GM23248 (cell line): Measurements from ENCODE around the gene FKBP8. TPM values are rescaled to one million over a fixed set of nuclear protein-coding genes. Genes with fewer than 3 reads are reported as not detected.
"Not testable (repeated sequence)": the region's sequence is repeated elsewhere in the genome, so short reads cannot be mapped to it uniquely, and the experiment has no call there.

Source experiments
- DNase-seq: peaks from one replicate; pipeline ENCODE4 v3.0.0-alpha.2; 2015
- H2AFZ ChIP-seq: fragments of 200-600 bp; sonication (generic); 2 replicates; pipeline ENCODE4 v1.6.1; 2016; ENCODE audit warnings: antibody characterized with exemption
- H3F3A ChIP-seq: fragments of 200-600 bp; sonication (generic); 2 replicates; pipeline ENCODE4 v1.6.1; 2016; ENCODE audit warnings: mild to moderate bottlenecking, antibody characterized with exemption, mixed run types; ENCODE audit not compliant: insufficient read depth
- H3K27ac ChIP-seq: fragments of 200-600 bp; sonication (generic); 2 replicates; pipeline ENCODE4 v1.5.1; 2016; ENCODE audit warnings: mild to moderate bottlenecking
- H3K27me3 ChIP-seq: fragments of 200-600 bp; sonication (generic); replicated peaks from 2 replicates; pipeline ENCODE4 v1.6.1; 2016; ENCODE audit warnings: mild to moderate bottlenecking; ENCODE audit not compliant: insufficient read depth
- H3K36me3 ChIP-seq: fragments of 200-600 bp; sonication (generic); 2 replicates; pipeline ENCODE4 v1.6.1; 2016; ENCODE audit warnings: low read depth, mild to moderate bottlenecking
- H3K4me1 ChIP-seq: fragments of 200-600 bp; sonication (generic); 2 replicates; pipeline ENCODE4 v1.6.1; 2016; ENCODE audit warnings: mild to moderate bottlenecking; ENCODE audit not compliant: insufficient read depth
- H3K4me2 ChIP-seq: fragments of 200-600 bp; sonication (generic); one replicate; pipeline ENCODE4 v1.6.1; 2016; ENCODE audit warnings: mild to moderate bottlenecking; ENCODE audit not compliant: unreplicated experiment
- H3K4me3 ChIP-seq: fragments of 200-600 bp; sonication (generic); 2 replicates; pipeline ENCODE4 v1.5.1; 2016; ENCODE audit warnings: mild to moderate bottlenecking
- H3K79me2 ChIP-seq: fragments of 200-600 bp; sonication (generic); 2 replicates; pipeline ENCODE4 v1.6.1; 2016; ENCODE audit warnings: mild to moderate bottlenecking; ENCODE audit not compliant: insufficient read depth
- H3K9ac ChIP-seq: fragments of 200-600 bp; sonication (generic); 2 replicates; pipeline ENCODE4 v1.6.1; 2016; ENCODE audit warnings: mild to moderate bottlenecking
- H3K9me2 ChIP-seq: fragments of 200-600 bp; sonication (generic); 2 replicates; pipeline ENCODE4 v1.6.1; 2016; ENCODE audit warnings: mixed run types, mild to moderate bottlenecking, moderate library complexity; ENCODE audit not compliant: insufficient read depth
- H3K9me3 ChIP-seq: fragments of 200-600 bp; sonication (generic); one replicate; pipeline ENCODE4 v1.6.1; 2017; ENCODE audit warnings: low read depth
- H4K20me1 ChIP-seq: fragments of 200-600 bp; sonication (generic); 2 replicates; pipeline ENCODE4 v1.6.0; 2016; ENCODE audit not compliant: insufficient read depth
- EZH2 ChIP-seq: fragments of 200-600 bp; sonication (generic); IDR thresholded peaks from 2 replicates; pipeline ENCODE4 v1.6.1; 2018; ENCODE audit warnings: antibody characterized with exemption, mild to moderate bottlenecking; ENCODE audit not compliant: insufficient read depth, poor library complexity, severe bottlenecking
- EZH2phosphoT487 ChIP-seq: fragments of 200-600 bp; sonication (generic); IDR thresholded peaks from 2 replicates; pipeline ENCODE4 v1.6.1; 2018; ENCODE audit warnings: antibody characterized with exemption, moderate library complexity, mild to moderate bottlenecking, low read depth; ENCODE audit not compliant: insufficient read depth
- WGBS, 2 experiments: methylation state at CpG; one replicate each; pipeline ENCODE4 v1.1.6; 2015 to 2017; ENCODE audit warnings: low lambda C conversion rate in 2 of 2, low coverage in 1 of 2; ENCODE audit errors: missing lambda C conversion rate in 2 of 2; 5-methylcytosine and 5-hydroxymethylcytosine counted together
- in situ Hi-C: fragments of 300-500 bp; cut with MboI; formaldehyde crosslinking; loops from 2 replicates; pipeline ENCODE4 v1.15.0; 2020
- polyA plus RNA-seq: library from polyadenylated mRNA; unstranded; fragments of >200 nt; fragmentation: Nextera tagmentation; extraction: Ambion mirVana; gene quantifications from 2 replicates; pipeline ENCODE4 v1.2.1, GENCODE V29; 2016
- total RNA-seq: library from RNA; depleted of rRNA; stranded (reverse); fragments of >200 nt; shearing (Covaris generic); gene quantifications from 2 replicates; pipeline ENCODE4 v1.2.3, GENCODE V29; 2014

FKBP8 gene
- total and polyA plus RNA-seq, 2 experiments from 2014 or later: 195 to 466 TPM

DNA sequence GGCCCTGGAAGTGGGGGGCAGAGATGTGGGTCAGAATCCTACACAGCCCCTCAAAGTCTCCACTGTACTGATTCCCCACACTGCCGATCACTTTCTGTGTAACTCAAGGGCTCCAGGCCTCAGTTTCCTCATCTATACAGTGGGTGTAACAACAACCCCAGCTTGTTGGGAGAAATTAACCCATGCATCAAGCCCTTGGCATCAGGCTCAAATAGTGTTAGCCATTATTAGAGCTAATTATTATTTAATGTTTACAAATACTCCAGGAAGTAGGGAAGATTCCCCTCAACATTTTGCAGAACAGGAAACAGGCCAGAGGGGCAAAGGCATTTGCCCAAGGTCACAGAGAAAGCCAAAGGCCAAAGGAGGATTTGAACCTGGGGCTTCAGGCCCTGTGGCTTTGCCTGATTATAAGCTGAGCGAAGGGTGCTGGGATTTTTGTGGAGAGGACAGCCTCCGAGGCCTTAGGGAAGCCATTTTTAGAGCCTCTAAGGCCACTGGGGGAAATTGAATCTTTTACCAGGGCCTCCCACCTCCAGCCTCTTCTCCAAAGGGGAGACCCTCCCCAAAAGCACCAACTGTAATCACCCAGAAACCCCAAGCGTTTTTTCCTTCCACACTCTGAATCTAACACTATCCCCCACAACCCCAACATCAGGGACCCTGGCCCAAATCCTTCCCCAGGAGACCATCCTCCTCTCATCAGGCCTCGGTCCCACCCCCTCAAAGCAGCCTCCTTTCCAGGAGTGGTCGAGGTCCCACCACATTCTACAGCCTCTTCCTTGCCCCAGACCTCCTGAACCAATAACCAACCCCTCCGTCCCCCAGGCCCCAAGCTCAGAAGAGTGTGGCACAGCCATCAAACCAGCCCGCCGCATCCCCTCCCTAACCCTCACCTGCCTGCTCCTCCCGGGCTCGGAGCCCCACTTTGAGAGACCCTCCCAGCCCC is 1.1 kb downstream of the FKBP8 start:
- 19 to 30% methylated on average over 7 to 11 of the region's 11 CpGs for WGBS, 2 experiments
- Histone ChIP-seq H3K9me2 (no peaks in the 10 kb centered on the region), H3F3A (0 out of 2 replicates have a peak, but pooled peaks cover 8% of the 10 kb centered on the region), H3K79me2 (peaks cover 33% of the 10 kb centered on the region), H3K27me3 (no peaks in the 10 kb centered on the region), H3K9ac (peak overlapping the region; percentile 88), H3K4me2 (peak overlapping the region; percentile 83), H3K4me3 (peak overlapping the region; percentile 75), H3K4me1 (peaks cover 16% of the 10 kb centered on the region), H3K27ac (peak overlapping the region; percentile 58), H3K36me3 (no peaks in the 10 kb centered on the region; the same call in 1 of the 2 replicates), H3K9me3 (no peaks in the 10 kb centered on the region), H2AFZ (peak overlapping the region; percentile 48), H4K20me1 (no peaks in the 10 kb centered on the region)
- in situ Hi-C loops: no loop called here
- TF ChIP-seq EZH2phosphoT487 (no peak), EZH2 (no peak)
- DNase-seq: peak; percentile 58

DNA sequence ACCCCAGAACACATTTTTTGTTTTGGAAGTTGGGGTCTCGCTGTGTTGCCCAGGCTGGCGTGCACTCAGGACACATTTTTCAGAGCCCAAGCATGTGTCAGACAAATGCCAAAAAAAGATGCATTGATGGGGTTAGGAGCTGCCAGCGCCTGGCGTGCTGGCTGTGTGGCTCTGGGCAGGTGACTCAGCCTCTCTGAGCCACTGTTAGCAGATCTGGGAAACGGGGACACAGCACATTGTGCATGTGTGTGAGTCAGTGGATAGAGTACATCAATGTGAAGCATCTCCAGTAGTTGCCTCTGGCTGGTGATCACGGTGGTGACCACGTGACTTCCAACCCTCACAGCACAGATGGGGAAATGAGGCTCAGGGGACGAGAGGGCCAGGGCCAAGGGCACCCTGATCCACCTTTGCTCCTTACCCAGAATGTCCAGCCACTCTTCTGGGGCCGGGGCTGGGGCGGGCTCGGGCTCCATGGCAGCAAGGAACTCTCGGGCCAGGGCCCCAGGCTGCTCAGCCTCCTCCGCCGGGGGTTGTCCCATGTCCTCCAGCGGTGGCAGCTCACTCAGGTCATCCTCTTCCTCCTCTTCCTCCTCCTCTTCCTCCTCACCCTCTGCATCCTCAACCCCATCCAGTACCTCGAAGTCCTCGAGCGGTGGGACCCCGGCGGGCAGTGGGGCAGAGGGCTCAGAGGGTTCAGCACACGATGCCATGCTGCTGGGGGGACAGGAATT is 1.9 kb downstream of the FKBP8 start:
- Histone ChIP-seq H3K79me2 (peaks cover 33% of the 10 kb centered on the region), H3K27ac (peak overlapping the region; percentile 58), H3K9me2 (no peaks in the 10 kb centered on the region), H4K20me1 (no peaks in the 10 kb centered on the region), H3F3A (0 out of 2 replicates have a peak, but pooled peaks cover 8% of the 10 kb centered on the region), H3K27me3 (no peaks in the 10 kb centered on the region), H3K36me3 (no peaks in the 10 kb centered on the region; the same call in 1 of the 2 replicates), H3K9me3 (no peaks in the 10 kb centered on the region), H2AFZ (no peak overlapping the region), H3K4me1 (peaks cover 16% of the 10 kb centered on the region), H3K9ac (peak overlapping the region; percentile 88), H3K4me3 (peak overlapping the region; percentile 75; the same call in 1 of the 2 replicates), H3K4me2 (peak overlapping the region; percentile 83)
- TF ChIP-seq EZH2: no peak
- DNase-seq: peak; percentile 86
- in situ Hi-C loops: no loop called here
- WGBS, 2 experiments: 66 to 67% methylated on average over 21 of the region's 21 CpGs

DNA sequence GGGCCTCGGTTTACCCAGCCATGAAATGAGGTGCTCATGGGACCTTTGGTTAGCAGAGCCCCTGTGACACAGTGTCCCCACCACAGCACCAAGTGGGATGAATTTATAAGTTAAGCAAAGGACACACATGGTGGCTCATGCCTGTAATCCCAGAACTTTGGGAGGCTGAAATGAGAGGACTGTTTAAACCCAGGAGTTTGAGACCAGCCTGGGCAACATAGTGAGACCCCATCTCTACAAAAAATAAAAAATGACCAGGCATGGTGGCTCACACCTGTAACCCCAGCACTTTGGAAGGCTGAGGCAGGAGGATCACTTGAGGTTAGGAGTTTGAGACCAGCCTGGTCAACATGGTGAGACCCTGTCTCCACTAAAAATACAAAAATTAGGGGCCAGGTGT is 3.2 kb downstream of the FKBP8 start:
- DNase-seq, H3K27ac ChIP-seq, in situ Hi-C loops, H3K9me2 ChIP-seq, H2AFZ ChIP-seq, H3K9me3 ChIP-seq, H3K4me2 ChIP-seq, H3F3A ChIP-seq, H3K36me3 ChIP-seq, H3K27me3 ChIP-seq, H3K4me3 ChIP-seq, H3K9ac ChIP-seq, H4K20me1 ChIP-seq: not testable (repeated sequence)
- Histone ChIP-seq H3K4me1 (peaks cover 16% of the 10 kb centered on the region), H3K79me2 (peaks cover 33% of the 10 kb centered on the region)
- WGBS, 2 experiments: 90 to 100% methylated on average over 1 of the region's 1 CpG

DNA sequence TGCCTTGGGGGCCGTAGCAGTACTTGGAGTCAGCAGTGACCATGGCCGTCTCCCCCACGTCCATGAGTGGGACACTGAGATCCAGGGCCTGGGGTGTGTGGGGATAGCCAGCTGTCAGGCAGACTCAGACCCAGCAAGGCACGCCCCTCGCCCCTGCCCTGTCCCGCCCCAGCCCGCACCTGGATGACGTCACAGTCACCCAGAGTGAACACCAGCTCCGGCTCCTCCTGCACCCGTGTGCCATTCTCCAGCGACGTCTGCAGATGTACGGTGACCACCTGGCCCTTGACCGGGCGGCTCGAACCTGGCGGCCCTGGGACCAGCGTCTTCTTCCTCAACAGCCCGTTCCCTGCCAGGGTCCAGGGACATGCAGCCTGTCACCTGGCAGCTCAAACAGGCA is 4.0 kb downstream of the FKBP8 start:
- no peak for TF ChIP-seq EZH2phosphoT487
- 0 out of 2 replicates have a peak, but pooled peaks cover 8% of the 10 kb centered on the region for H3F3A ChIP-seq
- H2AFZ ChIP-seq: no peak overlapping the region
- no peak overlapping the region for H3K27ac ChIP-seq
- no peaks in the 10 kb centered on the region for H4K20me1 ChIP-seq
- no peaks in the 10 kb centered on the region for H3K9me2 ChIP-seq
- peaks cover 33% of the 10 kb centered on the region for H3K79me2 ChIP-seq
- no peaks in the 10 kb centered on the region for H3K27me3 ChIP-seq
- no peaks in the 10 kb centered on the region for H3K9me3 ChIP-seq
- no peak overlapping the region for H3K9ac ChIP-seq
- H3K36me3 ChIP-seq: no peaks in the 10 kb centered on the region; the same call in 1 of the 2 replicates
- WGBS, 2 experiments: 97% methylated on average over 9 to 19 of the region's 19 CpGs
- H3K4me3 ChIP-seq: no peak overlapping the region
- no peak for DNase-seq
- H3K4me2 ChIP-seq: no peak overlapping the region
- H3K4me1 ChIP-seq: peaks cover 16% of the 10 kb centered on the region
- in situ Hi-C loops: no loop called here
